Fibroblast of skin of left biceps (primary cell): ENCODE results near the gene NCAM1.
"Not testable (repeated sequence)": the region's sequence is repeated elsewhere in the genome, so short reads cannot be mapped to it uniquely, and the experiment has no call there.

ENCODE experiments used
- DNase-seq, 2 experiments: peaks; one replicate each; pipeline ENCODE4 v3.0.0-alpha.2; 2013; ENCODE audit warnings: low read depth in 2 of 2

The NCAM1 gene

GRCh38 chr11:112961146-112961668 is at the start of gene NCAM1:
Gene NCAM1 (plus strand): TSS chr11:112961420.
- DNase-seq: peak; percentile 81 to 85

GRCh38 chr11:112922606-112923005 is 38.6 kb upstream of the NCAM1 start:
- DNase-seq: no peak

GRCh38 chr11:112924836-112925235 is 36.4 kb upstream of the NCAM1 start:
- not testable (repeated sequence) for DNase-seq

GRCh38 chr11:112925516-112926310 is 35.5 kb upstream of the NCAM1 start:
- DNase-seq: no peak

- no peak for DNase-seq
These were observed 33.1 kb upstream of the NCAM1 start for GRCh38 chr11:112928136-112928535.

- DNase-seq: no peak
These were observed 31.8 kb upstream of the NCAM1 start for GRCh38 chr11:112929432-112929831.

GRCh38 chr11:112931703-112932102 is 29.5 kb upstream of the NCAM1 start:
- DNase-seq: no peak

GRCh38 chr11:112932593-112932992 is 28.6 kb upstream of the NCAM1 start:
- no peak for DNase-seq

GRCh38 chr11:112933970-112934369 is 27.2 kb upstream of the NCAM1 start:
- DNase-seq: no peak

GRCh38 chr11:112941104-112941503 is 20.1 kb upstream of the NCAM1 start:
- no peak for DNase-seq

GRCh38 chr11:112942966-112943643 is 18.1 kb upstream of the NCAM1 start:
- DNase-seq: no peak

- DNase-seq: no peak
These were observed 14.4 kb upstream of the NCAM1 start for GRCh38 chr11:112946866-112947265.

GRCh38 chr11:112949781-112950575 is 11.2 kb upstream of the NCAM1 start:
- DNase-seq: no peak

GRCh38 chr11:112958670-112959069 is 2.5 kb upstream of the NCAM1 start:
- peak in 1 of 2 experiments; percentile 13 for DNase-seq

GRCh38 chr11:112961751-112962578 is 745 bp downstream of the NCAM1 start:
- no peak for DNase-seq

GRCh38 chr11:112962579-112963367 is 1.6 kb downstream of the NCAM1 start:
- DNase-seq: no peak

GRCh38 chr11:112963368-112963955 is 2.2 kb downstream of the NCAM1 start:
- no peak for DNase-seq

- no peak for DNase-seq
These were observed 4.4 kb downstream of the NCAM1 start for GRCh38 chr11:112965656-112966055.

GRCh38 chr11:112966561-112966960 is 5.3 kb downstream of the NCAM1 start:
- DNase-seq: no peak

- no peak for DNase-seq
These were observed 5.9 kb downstream of the NCAM1 start for GRCh38 chr11:112967082-112967481.
